Epithelial cell of prostate (primary cell): Measurements from ENCODE around the gene HES2.
"Not testable (repeated sequence)": the region's sequence is repeated elsewhere in the genome, so short reads cannot be mapped to it uniquely, and the experiment has no call there.

Source experiments
- DNase-seq: peaks from one replicate; pipeline ENCODE4 v3.0.0-alpha.2; 2011; ENCODE audit warnings: low read depth, low spot score
- H3K27ac ChIP-seq: fragments of 450-650 bp; 2 replicates; pipeline ENCODE4 v1.5.1; 2017; ENCODE audit warnings: mild to moderate bottlenecking

Gene HES2

DNA sequence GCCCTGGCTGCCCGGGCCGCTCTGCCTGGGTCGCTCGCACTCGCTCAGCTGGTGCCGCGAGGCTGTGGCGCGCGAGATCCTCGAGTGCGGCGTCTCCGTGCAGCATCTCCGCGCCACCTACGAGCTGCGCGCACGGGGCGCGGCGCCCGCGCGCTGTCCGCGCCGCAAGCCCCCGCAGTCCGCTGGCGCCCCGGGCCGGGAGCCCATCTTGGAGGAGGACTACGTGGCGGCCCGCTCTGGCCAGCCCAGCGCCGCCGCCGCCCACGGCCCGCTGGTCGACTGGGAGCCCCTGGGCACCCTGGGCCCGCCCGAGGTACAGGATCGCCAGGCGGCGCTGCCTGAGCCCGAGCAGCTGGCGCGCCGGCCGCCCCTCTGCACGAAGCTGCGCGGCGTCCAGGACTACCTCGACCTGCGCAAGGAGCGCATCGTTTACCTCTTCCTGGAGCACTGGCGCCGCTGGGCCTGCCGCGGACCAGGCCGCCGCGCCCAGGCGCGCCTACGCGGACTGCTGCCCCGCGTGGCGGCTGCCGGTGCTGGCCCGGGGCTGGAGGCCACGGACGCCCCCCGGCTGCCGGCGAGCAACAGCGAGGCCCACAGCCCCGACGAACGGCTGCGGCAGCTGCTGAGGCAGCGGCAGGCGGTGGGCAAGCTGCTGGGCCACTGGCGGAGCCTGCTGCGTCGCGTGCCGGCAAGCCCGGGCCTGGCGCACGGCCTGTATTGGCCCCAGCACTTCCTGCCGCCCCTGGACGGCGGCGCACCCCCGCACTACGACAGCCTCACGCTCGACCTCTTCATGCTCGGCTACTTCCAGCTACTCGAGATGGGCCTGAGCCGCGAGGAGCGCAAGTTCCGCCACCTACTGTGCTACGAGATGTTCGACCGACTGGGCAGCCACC lies 35.4 kb upstream of the HES2 start:
- no peak for DNase-seq
- H3K27ac ChIP-seq = no peak overlapping the region

DNA sequence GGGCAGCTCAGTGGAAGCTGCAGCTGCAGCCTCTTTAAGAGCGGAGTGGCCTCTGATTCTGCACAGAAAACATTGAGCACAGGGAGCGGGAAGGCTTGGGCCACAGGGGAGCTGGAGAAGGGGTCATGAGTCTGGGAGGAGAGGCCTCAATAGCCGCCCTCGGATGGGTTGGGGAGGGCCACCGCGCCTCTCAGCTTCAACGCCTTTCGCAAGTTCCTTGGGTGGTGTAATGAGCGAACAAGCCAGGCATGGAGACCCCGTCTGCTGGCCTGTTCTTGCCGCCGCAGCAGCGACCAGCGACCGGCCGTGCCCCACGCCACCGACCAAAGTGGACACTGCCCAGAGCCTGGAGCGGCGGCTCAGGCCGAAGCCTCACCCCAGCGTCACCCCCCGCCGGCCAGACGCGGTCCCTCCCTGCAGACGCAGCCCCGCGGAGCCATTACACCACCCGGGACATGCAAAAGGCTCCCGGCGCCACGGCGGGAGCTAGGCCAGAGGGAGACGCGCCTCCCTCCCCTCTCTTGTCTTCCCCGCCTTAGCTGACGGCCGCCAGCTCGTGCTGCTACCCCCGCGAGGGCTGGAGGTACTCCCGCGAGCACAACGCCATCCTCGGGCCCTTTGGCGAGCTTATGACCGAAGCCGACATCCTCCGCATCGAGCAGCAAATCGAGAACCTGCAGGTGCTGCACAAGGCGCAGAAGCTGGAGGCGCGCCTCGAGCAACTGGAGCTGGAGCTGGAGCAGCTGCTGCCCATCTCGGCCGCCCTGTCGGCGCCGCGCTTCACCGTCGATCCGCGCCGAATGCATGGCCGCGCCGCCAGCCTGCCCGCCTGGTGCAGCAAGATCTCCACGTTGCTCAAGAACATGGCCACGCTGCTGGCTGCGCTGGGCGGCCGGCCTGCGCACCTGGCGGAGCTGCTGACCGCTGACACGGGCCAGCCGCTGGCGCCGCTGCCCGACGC lies 34.5 kb upstream of the HES2 start:
- not testable (repeated sequence) for DNase-seq, H3K27ac ChIP-seq

DNA sequence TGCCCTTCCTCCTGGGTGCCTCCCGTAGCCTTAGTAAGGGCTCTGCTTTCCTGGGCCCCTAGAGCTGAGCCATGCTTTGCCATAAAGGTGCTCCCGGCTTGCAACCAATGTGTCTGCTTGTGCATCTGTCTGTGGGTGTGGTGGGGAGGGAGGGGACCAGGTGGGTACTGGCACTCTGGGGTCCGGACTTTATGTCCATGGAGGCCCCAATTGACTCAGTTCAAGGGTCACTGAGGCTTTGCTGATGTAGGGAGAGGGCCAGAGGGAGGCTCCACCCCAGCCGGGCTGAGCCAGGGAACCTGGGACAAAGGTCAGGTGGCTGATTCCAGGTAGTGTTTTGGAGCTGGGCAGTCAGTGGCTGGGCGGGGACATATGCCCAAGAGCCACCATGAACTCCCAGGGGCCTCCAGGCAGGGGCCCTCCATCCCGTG lies 31.2 kb upstream of the HES2 start:
- no peak for DNase-seq
- H3K27ac ChIP-seq = no peak overlapping the region

DNA sequence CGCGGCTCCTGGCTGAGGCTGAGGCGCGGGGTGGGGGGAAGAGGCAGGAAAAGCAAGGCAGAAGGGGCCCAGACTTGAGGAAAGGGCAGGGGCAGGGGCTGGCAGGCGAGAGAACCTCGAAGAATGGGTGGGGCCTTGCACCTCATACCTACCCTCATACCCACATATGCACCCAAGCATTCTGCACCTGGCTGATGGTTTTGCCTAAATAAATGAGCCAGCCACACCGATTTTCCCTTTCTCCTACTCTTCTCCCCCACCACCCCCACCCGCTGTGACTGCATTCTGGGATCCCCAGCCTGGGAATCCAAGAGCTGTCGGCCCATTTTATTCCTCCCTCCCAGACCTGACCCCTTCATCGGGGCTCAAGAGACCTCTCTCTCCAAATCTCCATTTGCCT lies 30.8 kb upstream of the HES2 start:
- H3K27ac ChIP-seq = not testable (repeated sequence)

DNA sequence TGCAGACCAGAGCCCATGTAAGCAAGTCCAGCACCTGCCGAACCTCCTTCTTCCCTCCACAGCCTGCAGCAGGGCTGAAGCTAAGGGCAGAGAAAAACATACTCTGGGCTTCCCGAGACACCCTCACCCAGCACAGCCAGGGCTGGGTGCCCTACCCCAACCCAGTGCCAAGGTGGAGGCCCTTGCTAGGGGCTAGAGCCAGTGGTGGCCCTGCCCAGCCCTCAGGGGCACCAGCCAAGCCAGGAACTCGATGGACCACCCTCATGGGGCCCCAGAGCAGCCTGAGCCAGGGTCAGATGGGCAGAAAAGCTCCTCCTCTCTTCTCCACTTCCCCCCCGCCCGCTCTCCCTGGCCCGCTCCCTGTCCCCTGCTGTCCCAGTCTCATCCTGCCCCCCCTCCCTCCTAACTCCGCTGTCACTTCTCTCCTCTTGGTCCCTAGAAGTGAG lies 30.3 kb upstream of the HES2 start:
- no peak overlapping the region for H3K27ac ChIP-seq
- DNase-seq = no peak

More for the DNA sequence above, 30.8 kb upstream of the HES2 start:
- DNase-seq = not testable (repeated sequence)

DNA sequence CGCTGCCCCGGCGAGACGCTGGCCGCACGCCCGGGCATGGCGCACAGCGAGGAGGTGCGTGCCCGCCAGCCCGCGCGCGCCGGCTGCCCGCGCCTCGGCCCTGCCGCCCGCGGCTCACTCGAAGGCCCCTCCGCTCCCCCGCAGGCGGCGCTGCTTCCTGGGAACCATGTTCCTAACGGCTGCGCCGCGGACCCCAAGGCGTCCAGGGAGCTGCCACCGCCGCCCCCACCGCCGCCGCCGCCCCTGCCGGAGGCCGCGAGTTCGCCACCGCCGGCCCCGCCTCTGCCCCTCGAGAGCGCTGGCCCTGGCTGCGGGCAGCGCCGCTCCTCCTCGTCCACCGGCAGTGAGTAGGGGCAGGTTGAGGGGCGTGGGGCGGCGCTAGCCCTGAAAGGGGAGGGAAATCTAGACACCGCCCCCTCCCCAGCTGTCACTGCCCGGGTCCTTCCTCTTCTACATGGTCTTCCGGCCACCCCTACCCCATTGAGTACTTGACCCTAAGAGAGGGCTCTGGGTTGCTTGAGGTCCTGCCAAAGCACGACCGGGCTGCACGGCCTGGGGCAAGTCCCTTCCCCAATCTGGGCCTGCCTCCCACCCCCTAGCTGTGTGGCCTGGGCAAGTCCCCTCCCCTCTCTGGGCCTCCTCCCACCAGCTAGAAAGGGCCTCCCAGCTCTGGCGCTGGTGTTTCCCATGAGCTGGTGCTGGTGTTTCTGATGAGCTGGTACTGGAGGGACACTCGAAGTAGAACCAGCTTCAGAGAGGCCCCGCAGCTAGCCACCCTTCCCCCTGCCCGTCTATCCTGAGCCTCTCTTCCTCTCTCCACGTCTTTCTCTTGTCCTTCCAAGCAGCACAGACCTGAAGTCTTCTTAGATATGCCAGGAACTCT lies 29.3 kb upstream of the HES2 start:
- no peak overlapping the region for H3K27ac ChIP-seq
- DNase-seq = no peak

DNA sequence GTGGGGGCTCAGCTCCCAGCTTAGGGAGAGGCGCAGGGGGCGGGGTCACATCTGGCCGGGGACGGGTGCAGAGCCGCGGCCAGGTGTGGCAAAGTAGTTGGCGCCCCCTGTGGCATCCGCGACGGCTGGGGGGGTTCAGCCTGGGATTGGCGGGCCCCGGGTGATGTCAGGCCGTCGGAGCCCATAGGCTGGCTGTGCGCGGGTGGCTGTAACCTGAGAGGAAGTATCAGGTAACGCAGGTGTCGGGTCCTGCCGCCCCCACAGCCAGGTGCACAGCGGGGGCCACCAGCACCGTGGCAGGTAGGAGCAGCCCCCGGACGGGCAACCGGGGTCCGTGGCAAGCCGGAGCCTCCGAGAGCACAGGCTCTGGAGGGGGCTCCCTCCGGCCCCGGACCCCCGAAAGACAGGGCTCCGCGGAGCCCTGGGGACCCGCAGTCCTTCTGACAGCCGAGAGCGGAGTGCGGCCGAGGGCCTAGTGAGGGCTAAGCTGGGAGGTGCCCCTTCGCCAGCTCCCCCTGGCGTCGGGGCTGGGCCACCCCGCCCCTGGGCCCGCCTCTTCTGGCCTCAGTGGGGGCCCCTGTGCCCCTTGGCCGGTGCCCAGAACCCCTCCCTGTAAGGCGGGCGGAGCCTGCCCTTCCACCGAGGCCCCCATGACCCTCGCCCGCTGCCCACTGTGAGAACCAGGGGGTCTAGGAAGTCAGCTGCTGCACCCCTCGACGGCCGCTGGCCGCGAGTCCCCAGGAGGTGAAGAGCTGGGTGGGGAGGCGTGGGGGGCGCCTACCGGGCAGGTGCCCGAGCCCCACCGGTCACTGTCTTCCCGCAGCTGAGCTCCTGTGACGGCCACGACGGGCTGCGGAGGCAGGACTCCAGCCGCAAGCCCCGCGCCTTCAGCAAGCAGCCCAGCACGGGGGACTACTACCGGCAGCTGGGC lies 28.4 kb upstream of the HES2 start:
- DNase-seq = no peak
- H3K27ac ChIP-seq = no peak overlapping the region

DNA sequence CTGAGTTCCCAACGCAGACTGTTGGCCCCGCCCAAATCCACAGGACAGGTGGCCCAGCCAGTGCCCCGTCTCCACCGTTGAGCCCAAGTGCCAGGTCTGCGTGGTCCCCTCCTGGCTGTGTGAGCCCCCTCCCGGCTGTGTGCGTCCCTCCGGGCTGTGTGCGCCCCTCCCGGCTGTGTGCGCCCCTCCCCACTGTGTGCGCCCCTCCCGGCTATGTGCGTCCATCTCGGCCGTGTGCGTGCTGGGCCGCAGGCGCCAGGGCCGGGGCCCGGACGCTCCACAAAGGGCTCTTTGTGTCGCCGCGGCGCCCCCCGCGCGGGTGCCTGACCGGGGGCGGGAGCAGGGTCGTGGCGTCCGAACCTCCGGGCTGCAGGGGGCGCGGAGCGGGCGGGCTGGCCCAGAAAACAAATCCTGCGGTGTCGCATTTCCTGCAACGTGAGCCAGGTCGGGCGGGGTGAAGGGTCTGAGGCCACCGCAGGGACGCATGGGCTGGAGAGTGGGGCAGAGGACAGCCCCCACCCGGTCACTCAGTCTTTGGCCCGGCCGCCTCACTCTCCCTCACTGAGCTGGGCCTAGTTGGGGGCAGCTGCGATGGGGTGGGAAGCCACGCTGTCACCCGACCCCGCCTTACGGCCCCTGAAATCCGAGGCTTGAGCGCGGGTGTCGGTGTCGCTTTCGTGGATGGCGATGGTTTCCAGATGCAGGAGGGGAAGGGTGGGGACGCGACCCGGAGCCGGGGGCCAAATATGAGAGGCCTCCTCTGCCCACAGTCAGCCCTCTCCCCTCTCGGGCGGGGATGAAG lies 27.5 kb upstream of the HES2 start:
- no peak overlapping the region for H3K27ac ChIP-seq
- DNase-seq = no peak

DNA sequence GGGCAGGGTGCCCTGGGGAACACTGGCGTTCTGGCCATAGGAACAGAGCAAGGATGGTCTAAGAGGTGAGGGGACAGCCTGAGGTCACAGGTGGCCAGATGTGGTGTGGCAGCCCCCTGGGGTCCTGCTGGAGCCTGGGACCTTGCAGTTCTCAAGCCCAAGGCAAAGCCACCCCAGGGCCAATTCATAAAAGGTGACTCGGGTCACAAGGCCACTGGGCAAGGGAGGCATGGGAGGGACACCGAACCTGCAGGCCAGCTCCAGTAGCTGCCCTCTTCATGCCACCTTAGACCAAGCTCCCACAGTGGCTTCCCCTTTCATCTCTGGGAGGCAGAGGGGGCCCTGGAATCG lies 26.9 kb upstream of the HES2 start:
- H3K27ac ChIP-seq = no peak overlapping the region
- no peak for DNase-seq

DNA sequence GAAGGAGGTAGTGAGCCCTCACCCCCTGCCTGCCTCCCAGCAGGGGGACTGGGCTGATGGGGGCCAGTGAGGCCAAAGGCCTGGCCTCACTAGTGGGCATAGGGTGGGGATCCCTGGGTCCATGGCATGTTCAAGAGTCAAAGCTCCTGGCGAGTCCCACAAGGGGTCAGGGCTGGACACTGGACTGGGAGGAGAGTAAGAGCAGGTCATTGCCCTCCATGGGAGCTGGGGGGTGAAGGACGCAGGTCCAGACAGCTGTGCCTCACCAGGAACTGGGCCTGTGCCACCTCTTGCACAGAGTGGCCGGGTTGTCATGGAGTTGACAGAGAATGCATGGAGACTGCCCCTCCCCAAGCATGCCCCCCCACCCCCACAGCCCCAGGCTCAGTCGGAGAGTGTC lies 26.2 kb upstream of the HES2 start:
- DNase-seq, H3K27ac ChIP-seq: not testable (repeated sequence)

DNA sequence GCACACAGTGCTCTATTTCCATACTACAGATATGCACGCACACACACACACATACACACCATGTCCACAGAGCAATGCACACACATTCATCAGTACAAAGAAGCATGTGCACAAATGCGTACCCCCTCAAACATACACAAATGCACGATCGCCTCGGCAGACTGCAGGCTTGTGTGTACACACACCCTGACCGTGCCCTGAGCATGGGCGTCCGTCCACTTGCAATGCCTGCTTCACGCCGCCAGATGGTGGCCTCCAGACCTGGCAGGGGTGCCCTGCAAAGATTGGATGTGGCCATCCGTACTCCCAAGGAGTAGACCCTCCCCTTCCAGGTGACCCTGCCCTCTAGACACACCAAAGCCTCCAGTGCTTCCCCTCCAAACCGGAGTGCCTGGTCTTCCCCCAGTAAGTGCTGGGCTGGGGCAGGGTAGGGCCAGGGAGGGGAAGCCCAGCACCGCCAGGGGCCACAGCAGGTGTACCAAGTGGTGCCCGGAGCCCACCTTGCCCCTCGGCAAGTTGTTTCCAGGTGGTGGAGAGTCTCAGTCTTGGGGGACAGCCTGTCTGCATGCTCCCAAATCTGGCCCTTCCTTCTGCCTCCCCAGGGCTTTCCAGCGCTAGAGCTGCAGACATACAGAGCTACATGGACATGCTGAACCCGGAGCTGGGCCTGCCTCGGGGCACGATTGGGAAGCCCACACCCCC lies 25.5 kb upstream of the HES2 start:
- no peak overlapping the region for H3K27ac ChIP-seq
- DNase-seq = no peak

DNA sequence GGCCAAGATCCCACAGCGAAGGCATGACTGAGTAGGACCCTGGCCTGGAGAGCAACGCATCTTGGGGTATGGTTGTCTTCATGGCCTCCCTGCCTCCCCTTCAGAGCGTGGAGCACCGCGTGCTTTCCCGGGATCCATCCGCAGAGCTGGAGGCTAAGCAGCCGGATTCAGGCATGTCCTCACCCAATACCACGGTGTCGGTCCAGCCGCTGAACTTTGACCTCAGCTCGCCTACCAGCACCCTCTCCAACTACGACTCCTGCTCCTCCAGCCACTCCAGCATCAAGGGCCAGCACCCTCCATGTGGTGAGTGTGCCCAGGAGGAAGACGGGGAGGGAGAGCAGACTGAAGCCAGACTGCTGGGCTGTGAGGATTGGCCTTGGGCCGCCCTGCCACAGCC lies 24.7 kb upstream of the HES2 start:
- H3K27ac ChIP-seq = no peak overlapping the region
- no peak for DNase-seq

DNA sequence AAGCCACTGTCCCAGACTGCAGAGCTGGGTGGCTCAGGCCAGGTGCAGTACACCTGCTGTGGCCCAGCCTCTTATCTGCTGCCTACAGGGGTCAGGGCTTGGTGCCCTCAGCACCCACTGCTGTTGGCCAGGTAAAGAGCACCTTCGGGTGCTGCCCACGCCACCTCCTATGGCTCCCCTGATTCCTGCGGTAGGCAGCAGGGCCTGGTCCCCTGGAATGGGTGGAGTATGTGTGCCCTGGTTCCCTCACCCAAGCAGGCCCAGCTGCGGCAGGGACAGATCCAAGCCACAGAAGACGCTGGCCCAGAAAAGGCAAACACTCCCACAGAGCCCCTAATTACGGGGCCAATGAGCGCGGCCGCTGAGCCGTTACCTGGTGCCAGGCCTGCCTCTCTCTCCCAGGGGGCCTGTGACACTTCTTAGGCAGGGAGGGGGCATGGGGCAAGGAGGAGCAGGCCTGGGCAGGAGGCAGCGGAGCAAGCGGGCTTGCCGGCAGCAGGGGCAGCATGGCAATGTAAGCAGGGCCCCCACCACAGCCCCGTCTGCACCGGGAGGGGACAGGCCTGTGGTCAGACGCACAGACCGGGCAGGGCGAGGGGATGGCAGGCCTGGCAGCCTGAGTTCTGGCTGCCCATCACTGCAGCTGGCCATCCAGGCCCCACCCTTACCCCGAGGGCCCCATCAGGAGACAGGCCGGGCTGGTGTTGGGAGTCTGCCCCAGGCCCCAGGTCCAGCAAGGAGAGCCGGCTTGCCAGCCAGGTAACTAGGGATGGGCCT lies 23.8 kb upstream of the HES2 start:
- DNase-seq = no peak
- no peak overlapping the region for H3K27ac ChIP-seq

DNA sequence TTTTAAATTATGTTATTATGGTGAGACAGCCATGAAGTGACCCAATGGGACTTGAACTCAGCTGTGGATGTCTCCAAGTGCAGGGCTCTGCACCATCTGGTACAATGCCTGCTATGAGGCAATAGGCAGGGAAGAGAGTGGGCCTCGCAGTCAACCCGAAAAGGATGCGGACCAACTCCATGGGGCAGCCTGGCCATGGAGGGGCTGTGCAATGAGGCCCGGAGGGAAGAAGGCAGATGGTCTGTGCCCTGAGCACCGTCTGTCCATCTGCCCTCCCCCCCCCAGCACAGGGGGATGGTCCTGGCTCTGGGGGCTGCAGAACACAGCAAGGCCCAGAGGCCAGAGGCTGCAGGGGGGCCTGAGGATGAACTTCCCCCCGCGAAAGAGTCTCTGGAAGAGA lies 21.9 kb upstream of the HES2 start:
- DNase-seq = no peak
- no peak overlapping the region for H3K27ac ChIP-seq

DNA sequence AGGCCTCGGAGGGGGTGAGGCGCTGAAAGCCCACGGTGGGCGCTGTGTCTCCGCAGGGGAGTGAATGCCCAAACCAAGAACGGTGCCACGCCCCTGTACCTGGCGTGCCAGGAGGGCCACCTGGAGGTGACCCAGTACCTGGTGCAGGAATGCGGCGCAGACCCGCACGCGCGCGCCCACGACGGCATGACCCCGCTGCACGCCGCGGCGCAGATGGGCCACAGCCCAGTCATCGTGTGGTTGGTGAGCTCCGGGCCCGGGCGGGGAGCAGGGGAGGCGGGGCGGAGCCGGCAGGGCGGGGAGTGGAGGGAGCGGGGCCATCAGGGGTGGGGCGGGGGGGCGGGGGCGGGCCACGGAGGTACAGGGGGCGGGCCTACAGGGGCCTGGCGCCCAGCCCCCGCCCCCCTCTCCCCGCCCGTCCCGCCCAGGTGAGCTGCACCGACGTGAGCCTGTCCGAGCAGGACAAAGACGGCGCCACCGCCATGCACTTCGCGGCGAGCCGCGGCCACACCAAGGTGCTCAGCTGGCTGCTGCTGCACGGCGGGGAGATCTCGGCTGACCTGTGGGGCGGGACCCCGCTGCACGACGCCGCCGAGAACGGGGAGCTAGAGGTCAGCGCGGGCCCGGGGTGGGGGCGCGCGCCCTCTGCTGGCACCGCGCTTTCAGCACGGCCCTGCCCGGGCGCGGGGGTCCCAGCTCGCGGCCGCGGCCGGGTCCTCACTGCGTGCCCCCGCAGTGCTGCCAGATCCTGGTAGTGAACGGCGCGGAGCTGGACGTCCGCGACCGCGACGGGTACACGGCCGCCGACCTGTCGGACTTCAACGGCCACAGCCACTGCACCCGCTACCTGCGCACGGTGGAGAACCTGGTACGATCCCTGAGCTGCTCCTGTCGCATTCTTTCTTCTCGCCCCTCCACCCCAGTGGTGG lies 20.7 kb upstream of the HES2 start:
- H3K27ac ChIP-seq = no peak overlapping the region
- no peak for DNase-seq

DNA sequence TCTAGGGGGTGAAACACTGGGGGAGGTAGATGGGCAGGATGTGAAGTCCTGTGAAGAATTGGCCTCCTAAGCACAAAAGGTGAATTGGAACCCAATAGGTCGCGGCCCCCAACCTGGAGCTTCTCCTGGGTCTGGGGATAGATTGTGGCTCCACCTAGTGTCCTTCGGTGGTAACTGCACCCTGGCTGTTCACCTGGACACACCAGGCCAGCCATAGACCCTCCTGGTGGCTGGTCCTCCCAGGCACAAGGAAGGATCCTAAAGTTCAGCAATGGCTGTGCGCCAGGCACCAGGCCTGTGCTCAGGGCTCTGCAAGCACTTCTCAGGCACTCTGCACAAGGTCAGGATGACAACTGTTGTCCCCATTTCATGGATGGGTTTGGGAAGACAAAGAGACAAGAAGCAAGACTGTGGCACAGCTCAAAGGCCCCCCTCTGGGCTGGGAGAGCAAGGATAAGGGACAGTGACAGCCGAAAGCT lies 18.4 kb upstream of the HES2 start:
- H3K27ac ChIP-seq = no peak overlapping the region
- no peak for DNase-seq
